Colonic mucosa (tissue), 4 donors: ENCODE measurements around the gene TEX10. TPM values are rescaled to one million over a fixed set of nuclear protein-coding genes. Genes with fewer than 3 reads are reported as not detected.
A peak's percentile ranks its signal among the peaks of the same experiment; 100 is the strongest.

ENCODE experiments used
- DNase-seq: peaks from one replicate; pipeline ENCODE4 v3.0.0-alpha.2; 2020
- H3K27ac ChIP-seq: fragments of 200-600 bp; one replicate; pipeline ENCODE4 v1.8.0; 2021
- H3K27me3 ChIP-seq: fragments of 200-600 bp; one replicate; pipeline ENCODE4 v1.8.0; 2021
- H3K36me3 ChIP-seq: fragments of 200-600 bp; one replicate; pipeline ENCODE4 v1.8.0; 2021
- H3K4me1 ChIP-seq: fragments of 200-600 bp; one replicate; pipeline ENCODE4 v1.8.0; 2021; ENCODE audit warnings: mild to moderate bottlenecking
- H3K4me3 ChIP-seq: fragments of 200-600 bp; one replicate; pipeline ENCODE4 v1.8.0; 2021
- H3K9ac ChIP-seq, 2 donors: one replicate each; pipeline ENCODE4 v1.7.0; 2013; ENCODE audit warnings: control low read depth in 2 of 2, low read depth in 2 of 2, low read length in 2 of 2
- H3K9me3 ChIP-seq: fragments of 200-600 bp; one replicate; pipeline ENCODE4 v1.8.0; 2021
- intact Hi-C: fragments of 100-400 bp; cut with DNase I; formaldehyde crosslinking; loops from one replicate; pipeline ENCODE4 v1.14.1; 2022
- total RNA-seq, 2 donors: library from RNA; stranded (reverse); fragmentation: NEBNext Ultra II Directional in 1 of 2; extraction: Animal tissue kit (Norgen Biotek cat#: 25700) in 1 of 2; gene quantifications; one replicate each; pipeline ENCODE4 v1.2.1, GENCODE V29; 2021
- TF ChIP-seq, protein P1 (sequence below): fragments of 200-600 bp; IDR thresholded peaks from one replicate; pipeline ENCODE4 v1.8.0; 2022; ENCODE audit warnings: antibody characterized with exemption, mild to moderate bottlenecking
- donor health status: healthy.
- donor health status: DM: no; HTN: no; CAD: no.
- donor health status: DM: no; HTN: no; CAD: no.

The TEX10 gene
- total RNA-seq, 2 donors from 2014 or later, result 8.3 to 11.5 TPM

DNA sequence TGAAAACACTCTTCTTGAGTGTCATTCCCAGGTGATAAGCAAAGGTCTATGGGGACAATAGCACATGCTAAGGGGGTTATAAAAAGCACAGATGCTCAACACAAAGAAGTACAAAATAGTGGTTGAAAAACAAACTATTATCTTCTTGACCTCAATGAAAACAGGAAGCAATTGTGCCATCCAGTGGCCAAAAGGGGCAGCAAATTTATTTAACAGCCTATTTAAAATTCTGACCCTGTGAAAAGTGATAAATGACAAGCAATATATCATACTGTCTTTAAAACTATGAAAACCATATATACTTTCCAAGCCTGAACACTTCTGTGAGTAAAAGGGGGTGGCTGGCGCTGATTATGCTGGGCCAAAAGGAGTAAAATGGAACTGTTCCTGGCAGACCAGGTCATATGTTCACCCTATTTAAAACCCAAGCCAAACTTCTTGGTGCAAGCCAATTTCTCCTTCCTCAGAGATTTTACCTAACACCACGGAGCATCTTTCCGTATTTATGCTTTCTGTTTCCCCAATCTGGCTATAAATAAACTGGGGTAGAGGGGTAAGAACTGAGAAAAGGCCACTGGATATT is 29.7 kb downstream of the TEX10 start:
- Histone ChIP-seq H3K27me3 (no peaks in the 10 kb centered on the region), H3K4me1 (no peaks in the 10 kb centered on the region), H3K36me3 (peaks cover 3% of the 10 kb centered on the region), H3K4me3 (no peak overlapping the region), H3K9ac (no peak overlapping the region), H3K9me3 (no peaks in the 10 kb centered on the region), H3K27ac (no peak overlapping the region)
- intact Hi-C loops, result no loop called here
- TF ChIP-seq, protein P1, sequence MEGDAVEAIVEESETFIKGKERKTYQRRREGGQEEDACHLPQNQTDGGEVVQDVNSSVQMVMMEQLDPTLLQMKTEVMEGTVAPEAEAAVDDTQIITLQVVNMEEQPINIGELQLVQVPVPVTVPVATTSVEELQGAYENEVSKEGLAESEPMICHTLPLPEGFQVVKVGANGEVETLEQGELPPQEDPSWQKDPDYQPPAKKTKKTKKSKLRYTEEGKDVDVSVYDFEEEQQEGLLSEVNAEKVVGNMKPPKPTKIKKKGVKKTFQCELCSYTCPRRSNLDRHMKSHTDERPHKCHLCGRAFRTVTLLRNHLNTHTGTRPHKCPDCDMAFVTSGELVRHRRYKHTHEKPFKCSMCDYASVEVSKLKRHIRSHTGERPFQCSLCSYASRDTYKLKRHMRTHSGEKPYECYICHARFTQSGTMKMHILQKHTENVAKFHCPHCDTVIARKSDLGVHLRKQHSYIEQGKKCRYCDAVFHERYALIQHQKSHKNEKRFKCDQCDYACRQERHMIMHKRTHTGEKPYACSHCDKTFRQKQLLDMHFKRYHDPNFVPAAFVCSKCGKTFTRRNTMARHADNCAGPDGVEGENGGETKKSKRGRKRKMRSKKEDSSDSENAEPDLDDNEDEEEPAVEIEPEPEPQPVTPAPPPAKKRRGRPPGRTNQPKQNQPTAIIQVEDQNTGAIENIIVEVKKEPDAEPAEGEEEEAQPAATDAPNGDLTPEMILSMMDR, result peak; percentile 50
- no peak for DNase-seq

DNA sequence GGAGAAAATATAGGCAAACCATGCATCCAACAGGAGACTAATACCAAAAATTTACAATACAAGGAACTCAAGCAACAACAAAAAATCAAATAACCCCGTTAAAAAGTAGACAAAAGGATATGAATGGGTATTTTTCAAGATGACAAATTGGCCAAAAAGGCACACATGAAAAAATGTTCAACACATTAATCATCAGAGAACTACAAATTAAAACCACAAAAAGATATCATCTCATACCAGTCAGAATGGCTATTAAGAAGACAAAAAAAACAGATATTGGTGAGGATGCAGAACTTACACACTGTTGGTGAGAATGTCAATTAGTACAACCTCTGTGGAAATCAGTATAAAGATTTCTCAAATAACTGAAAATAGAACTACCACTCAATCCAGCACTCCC is 35.0 kb downstream of the TEX10 start:
- H3K27ac ChIP-seq, result no peak overlapping the region
- intact Hi-C loops, result loop anchor here (5.0 to 10.0 kb wide), 3 partner anchors 293 to 1155 kb away; no protein-coding TSS in a partner anchor
- no peaks in the 10 kb centered on the region for H3K4me1 ChIP-seq
- H3K27me3 ChIP-seq, result no peaks in the 10 kb centered on the region
- H3K9ac ChIP-seq, result no peak overlapping the region
- no peak overlapping the region for H3K4me3 ChIP-seq
- DNase-seq, result no peak
- no peaks in the 10 kb centered on the region for H3K36me3 ChIP-seq
- TF ChIP-seq, protein P1, result no peak
- no peaks in the 10 kb centered on the region for H3K9me3 ChIP-seq

DNA sequence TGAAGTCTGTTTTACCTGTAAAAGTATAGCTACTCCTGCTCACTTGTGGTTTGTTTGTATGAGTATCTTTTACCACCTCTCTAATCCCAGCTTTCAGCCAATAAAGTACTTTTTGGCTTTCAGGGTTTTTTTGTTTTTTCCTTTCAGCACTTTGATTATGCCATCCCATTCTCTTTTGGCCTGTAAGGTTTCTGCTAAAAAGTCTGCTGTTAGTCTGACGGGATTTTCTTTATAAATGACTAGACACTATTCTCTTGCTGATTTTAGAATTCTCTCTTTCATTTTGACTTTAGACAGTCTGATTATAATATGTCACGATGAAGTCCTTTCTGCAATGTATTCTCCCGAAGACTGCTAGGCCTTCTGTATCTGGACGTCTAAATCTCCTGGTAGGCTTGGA is 37.2 kb downstream of the TEX10 start:
- intact Hi-C loops, result loop anchor here (5.0 to 10.0 kb wide), 3 partner anchors 291 to 1153 kb away; no protein-coding TSS in a partner anchor
- DNase-seq, result no peak

DNA sequence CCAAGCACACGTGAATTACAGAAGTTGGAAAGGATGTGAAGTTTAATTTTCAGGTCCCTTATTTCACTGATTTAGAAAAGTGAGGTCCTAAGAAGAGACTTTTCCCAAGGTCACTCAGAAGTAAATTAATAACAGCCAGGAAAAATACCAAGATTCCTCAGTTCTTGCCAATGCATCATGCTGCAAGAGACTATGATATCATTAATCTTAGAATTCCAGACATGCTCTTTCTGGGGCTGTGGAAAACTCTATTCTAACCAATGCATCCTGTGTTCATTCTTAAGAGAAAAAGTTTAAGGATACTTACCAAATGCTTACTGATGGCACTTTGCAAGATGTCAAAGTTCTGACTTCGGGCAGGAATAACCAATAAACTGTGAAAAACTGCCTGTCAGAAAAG is 42.8 kb downstream of the TEX10 start:
- Histone ChIP-seq H3K36me3 (no peaks in the 10 kb centered on the region), H3K27me3 (no peaks in the 10 kb centered on the region), H3K4me1 (no peaks in the 10 kb centered on the region), H3K4me3 (no peak overlapping the region), H3K9me3 (no peaks in the 10 kb centered on the region), H3K9ac (no peak overlapping the region), H3K27ac (no peak overlapping the region)
- DNase-seq, result no peak
- intact Hi-C loops, result loop anchor here (10.0 kb wide), 2 partner anchors 285 to 345 kb away; no protein-coding TSS in a partner anchor
- TF ChIP-seq, protein P1, result no peak

More for the DNA sequence above, 37.2 kb downstream of the TEX10 start:
- no peak overlapping the region for H3K9ac ChIP-seq
- H3K4me3 ChIP-seq, result no peak overlapping the region
- H3K9me3 ChIP-seq, result no peaks in the 10 kb centered on the region
- no peak overlapping the region for H3K27ac ChIP-seq
- H3K4me1 ChIP-seq, result no peaks in the 10 kb centered on the region
- no peaks in the 10 kb centered on the region for H3K36me3 ChIP-seq
- H3K27me3 ChIP-seq, result no peaks in the 10 kb centered on the region
- TF ChIP-seq, protein P1, result no peak

DNA sequence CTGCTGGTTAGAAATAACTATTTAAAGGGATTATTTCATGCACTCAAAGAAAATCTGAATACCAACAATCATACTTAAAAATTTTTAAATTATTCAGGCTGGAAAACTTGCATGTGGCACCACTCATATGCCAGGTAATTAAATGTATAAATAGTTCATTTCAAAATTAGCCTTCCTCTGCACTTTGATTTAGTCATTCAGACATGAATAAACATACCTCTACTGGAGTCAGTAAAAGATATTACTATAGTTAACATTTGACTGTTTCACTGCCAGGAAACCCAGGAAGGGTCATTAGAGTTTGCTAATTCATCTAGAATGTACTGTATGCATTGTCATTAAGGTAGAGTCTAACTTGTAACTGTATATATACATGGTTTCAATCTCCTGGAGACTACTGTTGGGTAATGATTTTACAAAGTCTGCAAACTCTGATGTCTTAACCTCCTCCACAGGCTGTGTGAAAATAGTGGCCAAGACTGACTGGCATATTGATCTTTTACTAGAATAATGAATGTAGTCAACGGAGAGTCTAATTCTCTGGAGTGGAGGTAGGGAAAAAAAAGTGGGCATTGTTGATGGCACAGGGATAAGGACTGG is 43.7 kb downstream of the TEX10 start:
- intact Hi-C loops, result no loop called here

More for the DNA sequence above, 43.7 kb downstream of the TEX10 start:
- Histone ChIP-seq H3K27me3 (no peaks in the 10 kb centered on the region), H3K36me3 (no peaks in the 10 kb centered on the region), H3K4me1 (no peaks in the 10 kb centered on the region), H3K9ac (no peak overlapping the region), H3K9me3 (no peaks in the 10 kb centered on the region), H3K4me3 (no peak overlapping the region), H3K27ac (no peak overlapping the region)
- TF ChIP-seq, protein P1, result no peak
- no peak for DNase-seq
